Body of pancreas (tissue), 4 donors: ENCODE data around the gene POLR1A. TPM values are rescaled to one million over a fixed set of nuclear protein-coding genes. Genes with fewer than 3 reads are reported as not detected.

Experiments
- ATAC-seq: fragments of 150-250 bp; one replicate; pipeline ENCODE4 v1.9.1; 2016
- DNase-seq, 4 donors: peaks; one replicate each; pipeline ENCODE4 v3.0.0-alpha.2; 2019
- H3K27ac ChIP-seq, 4 donors: fragments of 200-600 bp; sonication (generic); 1 replicate in 3 of 4; 2 replicates in 1 of 4; pipeline versions ENCODE4 v1.5.1 to v1.6.1; 2016 to 2019; ENCODE audit warnings: mild to moderate bottlenecking in 1 of 4, mixed read lengths in 1 of 4, moderate library complexity in 1 of 4
- H3K27me3 ChIP-seq, 2 donors: fragments of 200-600 bp; sonication (generic); one replicate each; pipeline ENCODE4 v1.6.0; 2016; ENCODE audit warnings: mild to moderate bottlenecking in 1 of 2
- H3K36me3 ChIP-seq, 2 donors: fragments of 200-600 bp; sonication (generic); replicated peaks in 1 of 2; 2 replicates each; pipeline ENCODE4 v1.5.1; 2016; ENCODE audit warnings: low read depth in 2 of 2; ENCODE audit not compliant: insufficient read depth in 1 of 2
- H3K4me1 ChIP-seq: fragments of 200-600 bp; sonication (generic); one replicate; pipeline ENCODE4 v1.6.0; 2016
- H3K4me3 ChIP-seq, 2 donors: fragments of 200-600 bp; sonication (generic); 1 replicate in 1 of 2; 2 replicates in 1 of 2; pipeline ENCODE4 v1.5.1; 2016 to 2019
- H3K9me3 ChIP-seq, 3 donors: fragments of 200-600 bp; sonication (generic); 1 replicate in 2 of 3; 2 replicates in 1 of 3; pipeline ENCODE4 v1.5.1; 2016
- POLR2A ChIP-seq, 3 donors: fragments of 450-650 bp; IDR thresholded peaks; one replicate each; pipeline ENCODE4 v1.6.1; 2016; ENCODE audit warnings: antibody characterized with exemption in 3 of 3, mild to moderate bottlenecking in 2 of 3
- WGBS, 2 donors: methylation state at CpG; one replicate each; pipeline ENCODE4 v1.1.5; 2017; 5-methylcytosine and 5-hydroxymethylcytosine counted together
- intact Hi-C: fragments of 100-400 bp; cut with DNase I; formaldehyde crosslinking; loops from one replicate; pipeline ENCODE4 v1.15.1; 2023
- total RNA-seq, 2 donors: library from RNA; depleted of rRNA; stranded (reverse); fragments of >200 nt; gene quantifications; one replicate each; pipeline ENCODE4 v1.1.0, GENCODE V29; 2016
- TF ChIP-seq, protein P1 (sequence below), 7 experiments: fragments of 450-650 bp in 4 of 7; fragments of 200-600 bp in 3 of 7; sonication (generic) in 3 of 7; IDR thresholded peaks; one replicate each; pipeline ENCODE4 v1.5.1; 2016 to 2019; ENCODE audit warnings: antibody characterized with exemption in 7 of 7

POLR1A gene
- total RNA-seq, 2 donors from 2014 or later = 18.7 to 36.6 TPM

DNA sequence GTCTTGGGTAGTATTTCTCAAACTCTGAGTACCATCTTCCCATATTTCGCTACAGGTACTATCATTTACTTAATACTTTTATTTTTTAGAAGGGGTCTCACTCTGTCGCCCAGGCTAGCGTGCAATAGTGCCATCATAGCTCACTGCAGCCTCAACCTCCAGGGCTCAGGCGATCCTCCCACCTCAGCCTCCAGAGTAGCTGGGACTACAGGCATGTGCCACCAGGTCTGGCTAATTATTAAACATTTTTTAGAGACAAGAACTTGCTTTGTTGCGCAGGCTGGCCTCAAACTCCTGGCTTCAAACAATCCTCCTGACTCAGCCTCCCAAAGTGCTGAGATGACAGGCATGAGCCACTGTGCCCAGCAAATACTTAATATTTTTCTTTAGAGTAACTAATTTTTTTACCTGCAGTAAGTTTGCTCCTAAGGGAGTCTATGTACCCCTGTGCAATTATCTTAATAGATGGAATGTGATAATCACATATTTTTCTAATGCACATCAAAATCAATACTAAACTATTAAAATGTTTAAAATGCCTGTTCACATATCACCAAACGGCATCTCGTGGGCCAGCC, 116.3 kb downstream of the POLR1A start:
- no peak for TF ChIP-seq POLR2A (IDR thresholded peaks at IDR 0.05)
- TF ChIP-seq, protein P1, sequence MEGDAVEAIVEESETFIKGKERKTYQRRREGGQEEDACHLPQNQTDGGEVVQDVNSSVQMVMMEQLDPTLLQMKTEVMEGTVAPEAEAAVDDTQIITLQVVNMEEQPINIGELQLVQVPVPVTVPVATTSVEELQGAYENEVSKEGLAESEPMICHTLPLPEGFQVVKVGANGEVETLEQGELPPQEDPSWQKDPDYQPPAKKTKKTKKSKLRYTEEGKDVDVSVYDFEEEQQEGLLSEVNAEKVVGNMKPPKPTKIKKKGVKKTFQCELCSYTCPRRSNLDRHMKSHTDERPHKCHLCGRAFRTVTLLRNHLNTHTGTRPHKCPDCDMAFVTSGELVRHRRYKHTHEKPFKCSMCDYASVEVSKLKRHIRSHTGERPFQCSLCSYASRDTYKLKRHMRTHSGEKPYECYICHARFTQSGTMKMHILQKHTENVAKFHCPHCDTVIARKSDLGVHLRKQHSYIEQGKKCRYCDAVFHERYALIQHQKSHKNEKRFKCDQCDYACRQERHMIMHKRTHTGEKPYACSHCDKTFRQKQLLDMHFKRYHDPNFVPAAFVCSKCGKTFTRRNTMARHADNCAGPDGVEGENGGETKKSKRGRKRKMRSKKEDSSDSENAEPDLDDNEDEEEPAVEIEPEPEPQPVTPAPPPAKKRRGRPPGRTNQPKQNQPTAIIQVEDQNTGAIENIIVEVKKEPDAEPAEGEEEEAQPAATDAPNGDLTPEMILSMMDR (IDR thresholded peaks at IDR 0.05) = no peak
- 69 to 76% methylated on average over 7 of the region's 7 CpGs for WGBS, 2 donors
- Histone ChIP-seq H3K4me1 (peaks cover 11% of the 10 kb centered on the region), H3K36me3 (no peaks in the 10 kb centered on the region), H3K9me3 (no peaks in the 10 kb centered on the region), H3K27ac (peak overlapping the region; percentile 26 to 70 (median 48)), H3K4me3 (no peak overlapping the region), H3K27me3 (no peaks in the 10 kb centered on the region)
- DNase-seq = no peak
- intact Hi-C loops = no loop called here
- no peak for ATAC-seq

DNA sequence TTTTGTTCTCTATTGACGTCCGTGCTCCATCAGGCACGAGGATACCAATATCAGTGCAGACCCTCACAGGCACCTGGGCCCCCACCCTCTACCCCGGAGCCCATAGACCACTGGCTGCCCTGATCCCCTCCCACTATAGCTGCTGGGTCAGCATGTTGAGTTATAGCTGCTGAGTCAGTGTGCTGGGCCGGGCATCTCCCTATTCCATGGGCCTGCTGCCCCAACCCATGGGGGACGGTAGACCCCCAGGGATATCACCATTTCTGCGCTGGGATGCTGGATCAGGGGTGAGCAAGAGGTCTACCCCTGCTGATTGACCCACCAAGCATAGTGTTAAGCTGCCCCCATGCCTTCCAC, 116.8 kb downstream of the POLR1A start:
- H3K4me1 ChIP-seq = peaks cover 8% of the 10 kb centered on the region
- intact Hi-C loops = no loop called here
- ATAC-seq (no peak), DNase-seq (no peak)
- H3K9me3 ChIP-seq = no peaks in the 10 kb centered on the region
- WGBS, 2 donors = 86 to 92% methylated on average over 7 of the region's 7 CpGs
- TF ChIP-seq POLR2A (IDR thresholded peaks at IDR 0.05) = no peak
- TF ChIP-seq, protein P1 (IDR thresholded peaks at IDR 0.05) = no peak
- no peak overlapping the region for H3K4me3 ChIP-seq
- no peaks in the 10 kb centered on the region for H3K36me3 ChIP-seq
- no peaks in the 10 kb centered on the region for H3K27me3 ChIP-seq
- peak overlapping the region in 1 of 4 donors; percentile 9 for H3K27ac ChIP-seq

GRCh38 chr2:85988175-85988913, 117.3 kb downstream of the POLR1A start:
- ATAC-seq (peak; percentile 25), DNase-seq (peak in 1 of 4 donors; percentile 26)
- intact Hi-C loops = no loop called here
- Histone ChIP-seq H3K9me3 (no peaks in the 10 kb centered on the region), H3K36me3 (no peaks in the 10 kb centered on the region), H3K4me3 (no peak overlapping the region), H3K27me3 (no peaks in the 10 kb centered on the region), H3K27ac (peak overlapping the region in 1 of 4 donors; percentile 9), H3K4me1 (peaks cover 6% of the 10 kb centered on the region)
- TF ChIP-seq POLR2A (IDR thresholded peaks at IDR 0.05) = no peak
- TF ChIP-seq, protein P1 (IDR thresholded peaks at IDR 0.05) = no peak
- WGBS, 2 donors = 72 to 76% methylated on average over 10 of the region's 10 CpGs

- H3K27ac ChIP-seq = no peak overlapping the region
Measured at GRCh38 chr2:85987266-85988174, 118.2 kb downstream of the POLR1A start.

More at GRCh38 chr2:85987266-85988174, 118.2 kb downstream of the POLR1A start:
- no peak for ATAC-seq
- no peak for DNase-seq
- 78 to 86% methylated on average over 6 of the region's 6 CpGs for WGBS, 2 donors
- intact Hi-C loops = no loop called here
- H3K36me3 ChIP-seq = no peaks in the 10 kb centered on the region
- no peak for TF ChIP-seq POLR2A (IDR thresholded peaks at IDR 0.05)
- TF ChIP-seq, protein P1 (IDR thresholded peaks at IDR 0.05) = no peak
- no peaks in the 10 kb centered on the region for H3K9me3 ChIP-seq
- no peaks in the 10 kb centered on the region for H3K27me3 ChIP-seq
- H3K4me3 ChIP-seq = no peak overlapping the region
- H3K4me1 ChIP-seq = peaks cover 6% of the 10 kb centered on the region
